ENCODE measurements around the gene CTNNA1. TPM values are rescaled to one million over a fixed set of nuclear protein-coding genes. Genes with fewer than 3 reads are reported as not detected.

Gene CTNNA1
- total RNA-seq, 1 donor from 2014 or later: 598 TPM

DNA sequence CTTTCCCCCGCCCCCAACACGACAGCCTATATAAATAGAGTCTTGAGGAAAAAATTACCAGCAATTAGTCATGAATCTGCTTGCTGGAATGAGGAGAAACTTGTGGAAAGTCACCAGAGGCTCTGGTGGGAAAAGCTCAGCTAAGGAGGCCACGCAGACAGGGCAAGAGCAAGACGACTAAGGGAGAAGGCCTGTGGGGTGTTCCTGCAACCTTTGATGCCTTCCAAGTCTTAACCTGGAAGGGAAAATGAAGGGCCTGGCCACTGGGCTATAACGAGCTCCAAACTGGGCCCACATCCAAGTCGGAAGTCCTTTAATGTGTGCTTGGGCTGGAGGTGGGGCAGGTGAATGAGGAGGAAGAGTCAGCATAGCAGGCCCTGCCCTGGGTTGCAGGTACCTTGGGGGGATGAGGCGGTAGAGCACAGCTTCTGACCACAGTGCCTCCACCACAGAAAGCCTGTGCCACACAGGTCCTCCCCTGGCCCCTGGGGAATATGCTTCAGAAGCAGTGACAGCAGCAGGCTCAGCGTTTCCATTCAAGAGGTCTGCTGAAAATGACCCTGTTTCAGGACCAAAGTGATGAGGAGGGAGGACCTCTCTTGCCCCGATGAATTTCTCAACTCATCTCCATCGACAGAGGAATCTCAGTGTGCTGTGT, 214.7 kb downstream of the CTNNA1 start:
- Mint-ChIP-seq H3K36me3 (ENCODE audit: unreplicated experiment) (no peaks in the 10 kb centered on the region), H3K27me3 (ENCODE audit: unreplicated experiment) (peaks cover 4% of the 10 kb centered on the region), H3K4me1 (ENCODE audit: low read depth, unreplicated experiment) (peaks cover 68% of the 10 kb centered on the region), H3K4me3 (ENCODE audit: unreplicated experiment) (no peak overlapping the region), H3K27ac (ENCODE audit: unreplicated experiment) (no peak overlapping the region), H3K9me3 (ENCODE audit: unreplicated experiment) (peaks cover 13% of the 10 kb centered on the region)
- TF ChIP-seq, protein P1, sequence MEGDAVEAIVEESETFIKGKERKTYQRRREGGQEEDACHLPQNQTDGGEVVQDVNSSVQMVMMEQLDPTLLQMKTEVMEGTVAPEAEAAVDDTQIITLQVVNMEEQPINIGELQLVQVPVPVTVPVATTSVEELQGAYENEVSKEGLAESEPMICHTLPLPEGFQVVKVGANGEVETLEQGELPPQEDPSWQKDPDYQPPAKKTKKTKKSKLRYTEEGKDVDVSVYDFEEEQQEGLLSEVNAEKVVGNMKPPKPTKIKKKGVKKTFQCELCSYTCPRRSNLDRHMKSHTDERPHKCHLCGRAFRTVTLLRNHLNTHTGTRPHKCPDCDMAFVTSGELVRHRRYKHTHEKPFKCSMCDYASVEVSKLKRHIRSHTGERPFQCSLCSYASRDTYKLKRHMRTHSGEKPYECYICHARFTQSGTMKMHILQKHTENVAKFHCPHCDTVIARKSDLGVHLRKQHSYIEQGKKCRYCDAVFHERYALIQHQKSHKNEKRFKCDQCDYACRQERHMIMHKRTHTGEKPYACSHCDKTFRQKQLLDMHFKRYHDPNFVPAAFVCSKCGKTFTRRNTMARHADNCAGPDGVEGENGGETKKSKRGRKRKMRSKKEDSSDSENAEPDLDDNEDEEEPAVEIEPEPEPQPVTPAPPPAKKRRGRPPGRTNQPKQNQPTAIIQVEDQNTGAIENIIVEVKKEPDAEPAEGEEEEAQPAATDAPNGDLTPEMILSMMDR (IDR thresholded peaks at IDR 0.05; ENCODE audit: partially characterized antibody, unreplicated experiment): no peak
- DNase-seq: no peak

DNA sequence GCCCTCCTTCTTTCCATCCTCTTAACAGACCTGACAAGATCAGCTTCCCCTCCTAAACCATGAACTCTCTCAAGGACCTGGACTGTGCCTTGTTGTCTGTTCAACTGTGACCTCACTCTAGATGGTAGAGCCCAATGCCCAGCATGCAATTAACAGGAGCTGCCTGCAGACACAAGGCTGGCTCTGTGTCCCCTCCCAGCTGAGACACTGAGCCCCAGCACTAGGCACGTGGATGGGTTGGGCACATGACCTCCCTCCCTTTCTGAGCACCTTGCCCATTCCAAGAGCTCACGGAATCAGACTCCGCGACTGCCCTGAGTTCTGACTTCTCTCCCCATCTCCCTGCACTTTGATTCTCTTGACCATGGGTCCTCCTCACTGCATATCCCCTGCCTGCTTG, 215.4 kb downstream of the CTNNA1 start:
- peak overlapping the region; percentile 14 for H3K27ac Mint-ChIP-seq (ENCODE audit: unreplicated experiment)
- TF ChIP-seq, protein P1 (IDR thresholded peaks at IDR 0.05; ENCODE audit: partially characterized antibody, unreplicated experiment): no peak
- no peak for DNase-seq
- H3K36me3 Mint-ChIP-seq (ENCODE audit: unreplicated experiment): no peaks in the 10 kb centered on the region
- peaks cover 4% of the 10 kb centered on the region for H3K27me3 Mint-ChIP-seq (ENCODE audit: unreplicated experiment)
- peaks cover 13% of the 10 kb centered on the region for H3K9me3 Mint-ChIP-seq (ENCODE audit: unreplicated experiment)
- H3K4me1 Mint-ChIP-seq (ENCODE audit: low read depth, unreplicated experiment): peaks cover 63% of the 10 kb centered on the region
- H3K4me3 Mint-ChIP-seq (ENCODE audit: unreplicated experiment): no peak overlapping the region

DNA sequence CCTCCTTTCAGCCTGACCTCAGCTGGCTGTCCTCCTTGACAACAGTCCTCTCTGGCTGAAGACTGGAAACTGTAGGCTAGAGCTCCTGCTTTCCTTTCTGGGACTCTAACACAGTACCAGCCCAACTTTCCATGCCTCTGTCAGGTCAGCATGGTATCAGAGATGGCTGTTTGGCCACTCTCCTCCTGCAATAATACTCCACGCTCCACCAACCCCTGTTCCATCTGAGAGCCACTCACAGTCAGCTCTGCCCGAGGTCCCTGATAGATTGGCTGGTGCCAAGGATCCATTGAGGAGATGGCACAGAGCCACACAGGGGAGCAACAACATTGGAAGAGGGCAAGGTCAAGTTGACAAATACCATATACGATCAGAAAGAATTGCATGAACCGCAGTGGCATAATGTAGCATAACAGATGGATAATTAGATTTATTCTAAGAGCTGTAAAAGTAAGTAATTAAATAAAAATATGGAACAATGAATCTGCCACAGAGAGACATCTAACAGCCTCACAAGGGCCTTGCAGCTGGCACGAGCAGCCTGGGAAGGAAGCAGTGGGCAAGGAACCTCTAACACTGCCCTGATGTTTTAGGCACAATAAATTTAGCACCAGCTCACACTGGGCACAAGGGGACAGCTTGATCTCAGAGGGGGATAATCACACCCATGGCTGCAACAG, 216.2 kb downstream of the CTNNA1 start:
- H3K9me3 Mint-ChIP-seq (ENCODE audit: unreplicated experiment): peaks cover 15% of the 10 kb centered on the region
- peak overlapping the region; percentile 85 for H3K27ac Mint-ChIP-seq (ENCODE audit: unreplicated experiment)
- H3K36me3 Mint-ChIP-seq (ENCODE audit: unreplicated experiment): no peaks in the 10 kb centered on the region
- peaks cover 68% of the 10 kb centered on the region for H3K4me1 Mint-ChIP-seq (ENCODE audit: low read depth, unreplicated experiment)
- TF ChIP-seq, protein P1 (IDR thresholded peaks at IDR 0.05; ENCODE audit: partially characterized antibody, unreplicated experiment): no peak
- DNase-seq: no peak
- peak overlapping the region; percentile 49 for H3K4me3 Mint-ChIP-seq (ENCODE audit: unreplicated experiment)
- H3K27me3 Mint-ChIP-seq (ENCODE audit: unreplicated experiment): peaks cover 4% of the 10 kb centered on the region

DNA sequence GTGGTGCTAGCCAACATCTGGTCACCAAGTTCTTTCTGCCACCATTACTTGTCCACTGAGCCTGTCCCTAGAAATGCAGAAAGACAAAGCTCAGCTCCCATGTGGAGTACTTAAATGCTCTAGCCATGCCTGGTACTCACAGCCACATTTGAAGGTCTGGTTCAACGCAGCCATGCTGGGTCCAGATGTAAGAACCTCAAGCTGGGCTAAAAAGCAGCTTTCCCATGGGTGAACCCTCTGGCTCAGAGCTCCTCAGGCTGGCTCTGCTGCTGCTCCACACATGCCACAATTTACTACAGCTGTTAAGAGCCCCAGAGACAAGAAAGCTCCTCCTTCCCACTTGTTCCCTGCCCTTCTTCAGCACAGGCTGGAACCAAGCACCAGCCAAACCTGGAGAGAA, 219.0 kb downstream of the CTNNA1 start:
- Mint-ChIP-seq H3K4me1 (ENCODE audit: low read depth, unreplicated experiment) (peaks cover 53% of the 10 kb centered on the region), H3K9me3 (ENCODE audit: unreplicated experiment) (peaks cover 13% of the 10 kb centered on the region), H3K27me3 (ENCODE audit: unreplicated experiment) (peaks cover 4% of the 10 kb centered on the region), H3K4me3 (ENCODE audit: unreplicated experiment) (peak overlapping the region; percentile 60), H3K27ac (ENCODE audit: unreplicated experiment) (peak overlapping the region; percentile 91), H3K36me3 (ENCODE audit: unreplicated experiment) (no peaks in the 10 kb centered on the region)
- DNase-seq: no peak
- TF ChIP-seq, protein P1 (IDR thresholded peaks at IDR 0.05; ENCODE audit: partially characterized antibody, unreplicated experiment): no peak

DNA sequence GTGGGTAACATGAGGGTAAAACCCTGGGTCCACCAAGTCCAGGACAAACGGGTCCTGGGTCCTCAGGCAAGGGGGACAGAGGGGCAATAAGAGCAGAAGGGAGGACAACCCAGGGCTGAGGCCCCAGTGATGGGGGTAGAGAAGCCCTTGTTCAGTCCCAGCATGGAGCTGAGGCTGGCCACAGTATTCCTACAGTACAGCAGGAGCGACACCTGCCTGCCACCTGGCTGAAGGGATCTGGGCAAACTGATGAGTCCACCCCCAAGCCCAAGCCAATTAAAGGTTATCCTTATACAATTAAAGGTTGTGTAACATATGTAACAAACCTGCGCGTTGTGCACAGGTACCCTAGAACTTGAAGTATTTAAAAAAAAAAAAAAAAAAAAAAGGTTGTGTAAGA, 219.6 kb downstream of the CTNNA1 start:
- Mint-ChIP-seq H3K4me1 (ENCODE audit: low read depth, unreplicated experiment) (peaks cover 51% of the 10 kb centered on the region), H3K9me3 (ENCODE audit: unreplicated experiment) (peaks cover 13% of the 10 kb centered on the region), H3K36me3 (ENCODE audit: unreplicated experiment) (peaks cover 3% of the 10 kb centered on the region), H3K4me3 (ENCODE audit: unreplicated experiment) (no peak overlapping the region), H3K27me3 (ENCODE audit: unreplicated experiment) (peaks cover 4% of the 10 kb centered on the region), H3K27ac (ENCODE audit: unreplicated experiment) (peak overlapping the region; percentile 91)
- TF ChIP-seq, protein P1 (IDR thresholded peaks at IDR 0.05; ENCODE audit: partially characterized antibody, unreplicated experiment): no peak
- DNase-seq: no peak
